Measurements from ENCODE around the gene SLF2. TPM values are rescaled to one million over a fixed set of nuclear protein-coding genes. Genes with fewer than 3 reads are reported as not detected.

Gene SLF2
- total RNA-seq, 1 experiment from 2014 or later, result 14.3 TPM

GRCh38 chr10:100867261-100867963 is 45.4 kb upstream of the SLF2 start:
- H3K4me1 Mint-ChIP-seq, result peaks cover 12% of the 10 kb centered on the region
- H3K27me3 Mint-ChIP-seq (ENCODE audit: low read depth), result peaks cover 52% of the 10 kb centered on the region
- H3K27ac Mint-ChIP-seq, result no peak overlapping the region
- H3K36me3 Mint-ChIP-seq, result no peaks in the 10 kb centered on the region
- ChIA-PET CTCF (interaction anchor here (1.1 to 5.6 kb wide), 10 partner anchors 9 to 349 kb away, joined by 3 to 34 read pairs (median 6); no protein-coding TSS in a partner anchor), POLR2A (interaction anchor here (0.6 kb wide), 1 partner anchor 31 kb away, joined by 3 read pairs; no protein-coding TSS in a partner anchor)
- no peak for TF ChIP-seq ZBTB43 (CRISPR knock-in tag; IDR thresholded peaks at IDR 0.05)
- peak; percentile 45; the same call in 1 of the 2 replicates for TF ChIP-seq GTF2I (CRISPR knock-in tag; conservative IDR thresholded peaks at IDR 0.05)
- TF ChIP-seq ZNF121 (CRISPR knock-in tag; IDR thresholded peaks at IDR 0.05), result peak; percentile 43; the same call in 1 of the 2 replicates
- no peak for TF ChIP-seq ELF4 (CRISPR knock-in tag; IDR thresholded peaks at IDR 0.05; ENCODE audit: low read depth)
- H3K4me3 Mint-ChIP-seq, result peak overlapping the region; percentile 62; the same call in 1 of the 2 replicates
- no peak for ATAC-seq
- H3K9me3 Mint-ChIP-seq, result no peaks in the 10 kb centered on the region
- no peak for DNase-seq (ENCODE audit: low spot score)

- ATAC-seq, result no peak
- Mint-ChIP-seq H3K4me1 (peaks cover 12% of the 10 kb centered on the region), H3K9me3 (no peaks in the 10 kb centered on the region), H3K4me3 (no peak overlapping the region), H3K27ac (no peak overlapping the region), H3K27me3 (ENCODE audit: low read depth) (peaks cover 49% of the 10 kb centered on the region), H3K36me3 (no peaks in the 10 kb centered on the region)
- no peak for DNase-seq (ENCODE audit: low spot score)
- ChIA-PET POLR2A (no interaction called here), CTCF (interaction anchor here (2.3 to 5.6 kb wide), 3 partner anchors 10 to 306 kb away, joined by 14 to 34 read pairs (median 19); no protein-coding TSS in a partner anchor)
- TF ChIP-seq JUN (CRISPR knock-in tag; IDR thresholded peaks at IDR 0.05), result no peak
- no peak for TF ChIP-seq NR3C1 (CRISPR knock-in tag; conservative IDR thresholded peaks at IDR 0.05; ENCODE audit: low read depth)
- TF ChIP-seq TEAD1 (CRISPR knock-in tag; IDR thresholded peaks at IDR 0.05), result no peak
- no peak for TF ChIP-seq SMAD3 (CRISPR knock-in tag; IDR thresholded peaks at IDR 0.05; ENCODE audit: borderline replicate concordance)
- TF ChIP-seq ATF6 (CRISPR knock-in tag; IDR thresholded peaks at IDR 0.05), result no peak
- TF ChIP-seq KAT7 (CRISPR knock-in tag; IDR thresholded peaks at IDR 0.05; ENCODE audit: borderline replicate concordance), result no peak
- no peak for TF ChIP-seq RELA (CRISPR knock-in tag; IDR thresholded peaks at IDR 0.05; ENCODE audit: borderline replicate concordance)
- no peak for TF ChIP-seq HMGXB4 (CRISPR knock-in tag; IDR thresholded peaks at IDR 0.05)
- no peak for TF ChIP-seq ZNF281 (CRISPR knock-in tag; IDR thresholded peaks at IDR 0.05)
- TF ChIP-seq ATF1 (CRISPR knock-in tag; IDR thresholded peaks at IDR 0.05), result no peak
- no peak for TF ChIP-seq MYBL2 (CRISPR knock-in tag; IDR thresholded peaks at IDR 0.05)
- TF ChIP-seq FOXK1 (CRISPR knock-in tag; IDR thresholded peaks at IDR 0.05), result no peak
- no peak for TF ChIP-seq CDX4 (CRISPR knock-in tag; IDR thresholded peaks at IDR 0.05; ENCODE audit: borderline replicate concordance)
- no peak for TF ChIP-seq AFF4 (CRISPR knock-in tag; IDR thresholded peaks at IDR 0.05; ENCODE audit: borderline replicate concordance)
These were observed 44.4 kb upstream of the SLF2 start for GRCh38 chr10:100868382-100868781.

All from WTC11 (cell line).